ENCODE measurements around the gene WNT16.

The WNT16 gene

DNA sequence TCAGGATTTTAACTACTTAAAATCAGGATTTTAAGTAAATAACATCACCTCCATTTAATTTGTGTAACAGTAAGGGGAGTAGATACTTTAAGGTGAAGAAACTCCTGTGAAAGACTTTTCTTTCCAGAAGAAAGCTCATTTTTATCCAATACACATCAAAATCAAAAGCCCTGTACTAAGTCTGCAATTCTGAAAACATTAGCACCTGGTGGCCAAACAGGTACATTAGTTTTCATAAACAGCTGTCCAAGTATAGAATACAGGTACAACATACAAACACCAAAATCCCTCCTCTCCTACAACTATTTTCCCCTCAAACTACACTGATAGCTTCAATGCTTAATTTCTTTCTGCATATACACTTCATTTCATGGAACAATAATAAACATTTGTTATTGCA is 44.4 kb downstream of the WNT16 start:
- TF ChIP-seq CTCF (IDR thresholded peaks at IDR 0.05; ENCODE audit: control insufficient read depth, insufficient read depth, low read depth, low read length, missing control alignments): no peak
- no peak overlapping the region for H3K4me3 ChIP-seq (ENCODE audit: control insufficient read depth, low read depth, low read length)
- DNase-seq (ENCODE audit: low read depth): no peak

DNA sequence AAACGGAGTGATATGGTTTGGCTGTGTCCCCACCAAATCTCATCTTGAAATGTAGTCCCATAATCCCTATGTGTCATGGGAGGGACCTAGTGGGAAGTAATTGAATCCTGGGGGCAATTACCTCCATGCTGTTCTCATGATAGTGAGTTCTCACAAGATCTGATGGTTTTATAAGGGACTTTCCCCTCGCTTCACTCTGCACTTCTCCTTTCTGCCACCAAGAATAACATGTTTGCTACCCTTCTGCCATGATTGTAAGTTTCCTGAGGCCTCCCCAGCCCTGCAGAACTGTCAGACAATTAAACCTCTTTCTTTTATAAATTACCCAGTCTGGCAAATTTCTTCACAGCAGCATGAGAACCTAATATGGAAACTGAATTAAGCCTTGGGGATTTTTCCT is 48.2 kb downstream of the WNT16 start:
- no peak for TF ChIP-seq CTCF (IDR thresholded peaks at IDR 0.05; ENCODE audit: control insufficient read depth, insufficient read depth, low read depth, low read length, missing control alignments)
- DNase-seq (ENCODE audit: low read depth): no peak

GRCh38 chr7:121379930-121380329 is 51.1 kb downstream of the WNT16 start:
- TF ChIP-seq CTCF (IDR thresholded peaks at IDR 0.05; ENCODE audit: control insufficient read depth, insufficient read depth, low read depth, low read length, missing control alignments): no peak
- DNase-seq (ENCODE audit: low read depth): no peak

More for the DNA sequence above, 48.2 kb downstream of the WNT16 start:
- no peak overlapping the region for H3K4me3 ChIP-seq (ENCODE audit: control insufficient read depth, low read depth, low read length)

GRCh38 chr7:121382473-121382872 is 53.7 kb downstream of the WNT16 start:
- no peak for TF ChIP-seq CTCF (IDR thresholded peaks at IDR 0.05; ENCODE audit: control insufficient read depth, insufficient read depth, low read depth, low read length, missing control alignments)
- DNase-seq (ENCODE audit: low read depth): no peak
- no peak overlapping the region for H3K4me3 ChIP-seq (ENCODE audit: control insufficient read depth, low read depth, low read length)

More at GRCh38 chr7:121379930-121380329, 51.1 kb downstream of the WNT16 start:
- H3K4me3 ChIP-seq (ENCODE audit: control insufficient read depth, low read depth, low read length): no peak overlapping the region

DNA sequence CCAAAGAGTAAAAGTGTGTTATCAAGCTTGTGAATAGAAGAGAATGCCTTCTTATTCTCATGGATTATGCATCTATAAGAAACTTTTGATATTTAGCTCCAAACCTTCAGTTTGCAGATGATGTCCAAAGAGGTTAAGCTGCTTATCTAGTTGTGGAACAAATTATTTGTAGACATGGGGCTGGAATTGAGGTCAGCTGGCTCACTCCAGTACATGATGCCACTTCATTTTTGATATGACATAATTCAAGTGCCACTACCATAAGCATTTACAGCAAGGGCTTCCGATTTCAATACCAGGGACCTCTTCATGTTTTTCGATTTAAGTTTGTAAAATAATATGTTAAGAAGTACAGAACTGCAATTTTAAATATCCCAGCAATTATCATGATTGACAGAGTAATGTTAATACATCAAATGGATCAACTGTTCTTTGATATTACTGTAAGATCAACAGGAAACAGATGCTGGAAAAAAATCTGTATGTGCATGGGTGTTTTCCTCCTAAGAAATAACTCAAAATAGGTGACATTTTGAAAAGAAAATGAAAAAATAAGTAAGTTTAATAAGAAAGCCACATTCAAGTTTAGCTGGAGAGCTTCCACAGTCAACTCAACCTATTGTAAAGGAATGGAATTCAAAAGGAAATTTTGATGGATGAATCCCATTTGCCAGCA is 54.6 kb downstream of the WNT16 start:
- no peak for TF ChIP-seq CTCF (IDR thresholded peaks at IDR 0.05; ENCODE audit: control insufficient read depth, insufficient read depth, low read depth, low read length, missing control alignments)
- H3K4me3 ChIP-seq (ENCODE audit: control insufficient read depth, low read depth, low read length): no peak overlapping the region
- no peak for DNase-seq (ENCODE audit: low read depth)

GRCh38 chr7:121384265-121384664 is 55.5 kb downstream of the WNT16 start:
- TF ChIP-seq CTCF (IDR thresholded peaks at IDR 0.05; ENCODE audit: control insufficient read depth, insufficient read depth, low read depth, low read length, missing control alignments): no peak

More at GRCh38 chr7:121384265-121384664, 55.5 kb downstream of the WNT16 start:
- H3K4me3 ChIP-seq (ENCODE audit: control insufficient read depth, low read depth, low read length): no peak overlapping the region
- no peak for DNase-seq (ENCODE audit: low read depth)
